ENCODE data around the gene MGAT4C.

Gene MGAT4C

DNA sequence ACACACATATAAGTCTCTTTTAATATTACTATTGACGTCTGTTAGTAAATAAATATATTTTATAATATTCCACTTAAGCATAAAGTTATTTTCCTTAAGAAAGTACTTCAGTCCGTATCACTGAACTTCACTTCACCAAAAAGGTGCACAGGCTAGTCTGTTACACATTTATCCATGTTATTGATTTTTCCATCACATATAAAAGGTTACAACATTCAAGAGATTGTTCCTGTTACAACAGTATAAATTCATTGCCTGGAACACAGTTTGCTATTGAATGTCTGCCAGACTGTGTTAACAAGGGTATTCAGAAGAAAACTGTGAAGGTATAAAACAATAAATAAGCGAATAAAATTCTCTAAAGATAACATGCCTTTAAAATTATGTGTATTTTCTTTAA, 206.2 kb downstream of the MGAT4C start:
- no peak overlapping the region for H3K4me3 Mint-ChIP-seq
- H3K27me3 Mint-ChIP-seq = no peaks in the 10 kb centered on the region
- H3K9me3 Mint-ChIP-seq = peaks cover 3% of the 10 kb centered on the region
- H3K4me1 Mint-ChIP-seq (ENCODE audit: low read depth) = no peaks in the 10 kb centered on the region
- H3K27ac Mint-ChIP-seq = no peak overlapping the region
- no peaks in the 10 kb centered on the region for H3K36me3 Mint-ChIP-seq (ENCODE audit: low read depth)
- intact Hi-C loops (cut with micrococcal nuclease) = no loop called here

DNA sequence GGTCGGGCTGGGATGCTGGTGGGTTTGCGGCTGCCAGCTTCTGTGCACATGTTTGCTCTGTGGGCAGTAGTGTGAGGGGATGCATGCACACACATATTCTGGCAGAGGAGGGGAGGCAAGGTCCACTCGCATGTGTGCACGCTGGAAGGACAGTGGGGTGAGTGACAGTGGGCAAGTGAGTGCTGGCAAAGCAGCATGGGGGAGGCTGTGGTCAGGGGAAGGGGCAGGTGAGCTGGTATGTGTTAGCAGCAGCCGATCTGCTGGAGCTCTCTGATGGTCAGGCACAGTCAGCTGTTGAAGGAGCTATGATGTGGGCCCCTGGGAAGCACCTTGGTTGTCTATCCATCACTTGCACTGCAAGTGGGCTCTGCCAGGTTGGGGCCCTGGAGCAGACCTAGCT, 211.8 kb downstream of the MGAT4C start:
- H3K4me3 Mint-ChIP-seq = no peak overlapping the region

DNA sequence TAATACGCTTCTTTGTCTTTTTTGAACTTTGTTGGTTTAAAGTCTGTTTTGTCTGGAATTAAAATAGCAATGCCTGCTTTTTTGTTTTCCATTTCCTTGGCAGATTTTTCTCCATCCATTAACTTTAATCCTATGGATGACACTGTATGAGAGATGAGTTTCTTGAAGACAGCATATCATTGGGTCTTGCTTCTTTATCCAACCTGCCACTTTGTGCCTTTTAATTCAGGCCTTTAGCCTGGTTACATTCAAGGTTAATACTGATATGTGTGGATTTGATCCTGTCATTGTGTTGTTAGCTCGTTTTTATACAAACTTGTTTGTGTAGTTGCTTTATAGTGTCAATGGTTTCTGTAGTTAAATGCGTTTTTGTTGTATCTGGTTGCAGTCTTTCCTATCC, 214.1 kb downstream of the MGAT4C start:
- H3K4me3 Mint-ChIP-seq = no peak overlapping the region
- H3K36me3 Mint-ChIP-seq (ENCODE audit: low read depth) = no peaks in the 10 kb centered on the region
- intact Hi-C loops (cut with micrococcal nuclease) = no loop called here

More for the DNA sequence above, 211.8 kb downstream of the MGAT4C start:
- Mint-ChIP-seq H3K27ac (no peak overlapping the region), H3K9me3 (peaks cover 55% of the 10 kb centered on the region), H3K36me3 (ENCODE audit: low read depth) (no peaks in the 10 kb centered on the region), H3K27me3 (no peaks in the 10 kb centered on the region), H3K4me1 (ENCODE audit: low read depth) (no peaks in the 10 kb centered on the region)
- intact Hi-C loops (cut with micrococcal nuclease) = no loop called here

DNA sequence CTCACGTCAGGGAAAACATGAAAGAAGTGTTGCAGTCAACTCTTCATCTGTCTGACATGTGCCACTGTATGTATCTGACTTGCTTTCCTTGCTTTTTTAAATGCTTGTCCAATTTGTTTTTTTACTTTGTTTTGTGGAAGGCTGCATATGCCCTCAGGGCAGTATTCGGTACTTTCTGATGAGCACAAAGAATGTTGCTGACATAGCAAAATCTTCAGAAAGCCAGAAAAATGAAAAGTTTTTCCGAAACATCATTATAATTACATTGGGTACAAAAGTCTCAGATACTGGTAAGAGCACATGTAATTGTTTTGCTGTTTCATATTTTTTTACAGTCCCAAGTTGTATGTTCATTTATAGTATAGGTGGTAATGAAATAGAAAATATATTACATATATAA, 237.8 kb downstream of the MGAT4C start:
- intact Hi-C loops (cut with micrococcal nuclease) = no loop called here
- Mint-ChIP-seq H3K4me3 (no peak overlapping the region), H3K27ac (no peak overlapping the region), H3K9me3 (no peaks in the 10 kb centered on the region), H3K36me3 (ENCODE audit: low read depth) (no peaks in the 10 kb centered on the region), H3K4me1 (ENCODE audit: low read depth) (no peaks in the 10 kb centered on the region), H3K27me3 (no peaks in the 10 kb centered on the region)

More for the DNA sequence above, 214.1 kb downstream of the MGAT4C start:
- peaks cover 78% of the 10 kb centered on the region for H3K9me3 Mint-ChIP-seq
- H3K27ac Mint-ChIP-seq = no peak overlapping the region
- H3K27me3 Mint-ChIP-seq = no peaks in the 10 kb centered on the region
- no peaks in the 10 kb centered on the region for H3K4me1 Mint-ChIP-seq (ENCODE audit: low read depth)

DNA sequence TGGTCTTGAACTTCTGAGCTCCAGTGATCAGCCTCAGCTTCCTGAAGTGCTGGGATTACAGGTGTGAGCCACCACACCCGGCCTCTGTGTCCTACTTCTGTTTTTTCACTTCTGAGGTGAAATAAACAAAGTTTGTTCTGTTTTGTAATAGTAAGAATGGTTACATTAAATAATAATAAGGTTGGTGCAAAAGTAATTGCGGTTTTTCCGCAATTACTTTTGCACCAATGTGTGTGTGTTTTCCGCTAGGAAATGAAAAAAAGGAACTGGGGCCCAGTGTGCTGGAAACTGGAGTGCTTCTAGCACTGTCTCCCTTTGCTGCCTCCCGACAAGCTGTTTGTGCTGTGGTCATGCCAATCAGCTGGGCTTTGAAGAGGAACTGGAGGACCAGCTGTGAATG, 241.2 kb downstream of the MGAT4C start:
- no peaks in the 10 kb centered on the region for H3K27me3 Mint-ChIP-seq
- H3K27ac Mint-ChIP-seq = no peak overlapping the region
- H3K9me3 Mint-ChIP-seq = peaks cover 7% of the 10 kb centered on the region
- H3K4me1 Mint-ChIP-seq (ENCODE audit: low read depth) = no peaks in the 10 kb centered on the region
- intact Hi-C loops (cut with micrococcal nuclease) = no loop called here
- no peaks in the 10 kb centered on the region for H3K36me3 Mint-ChIP-seq (ENCODE audit: low read depth)
- H3K4me3 Mint-ChIP-seq = no peak overlapping the region

DNA sequence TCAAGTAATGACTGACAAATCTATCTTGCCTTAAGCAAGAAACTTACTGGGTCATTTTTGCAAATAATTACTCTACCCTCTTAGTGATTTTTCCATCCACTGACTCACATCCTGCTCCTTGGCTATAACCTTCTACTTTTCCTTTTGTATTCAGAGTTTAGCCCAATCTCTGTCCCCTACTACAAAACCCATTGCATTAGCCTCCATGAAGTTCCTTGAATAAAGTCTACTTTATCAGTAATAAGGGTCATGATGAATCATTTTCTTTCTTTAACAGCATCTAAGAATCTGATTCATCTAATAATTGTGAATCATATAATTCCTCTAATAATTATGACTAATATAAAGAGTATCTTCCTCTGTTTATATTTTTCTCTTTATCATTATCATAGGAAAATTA, 249.5 kb downstream of the MGAT4C start:
- Mint-ChIP-seq H3K4me3 (no peak overlapping the region), H3K36me3 (ENCODE audit: low read depth) (no peaks in the 10 kb centered on the region), H3K9me3 (peaks cover 7% of the 10 kb centered on the region), H3K27me3 (no peaks in the 10 kb centered on the region), H3K27ac (no peak overlapping the region), H3K4me1 (ENCODE audit: low read depth) (no peaks in the 10 kb centered on the region)
- intact Hi-C loops (cut with micrococcal nuclease) = no loop called here

DNA sequence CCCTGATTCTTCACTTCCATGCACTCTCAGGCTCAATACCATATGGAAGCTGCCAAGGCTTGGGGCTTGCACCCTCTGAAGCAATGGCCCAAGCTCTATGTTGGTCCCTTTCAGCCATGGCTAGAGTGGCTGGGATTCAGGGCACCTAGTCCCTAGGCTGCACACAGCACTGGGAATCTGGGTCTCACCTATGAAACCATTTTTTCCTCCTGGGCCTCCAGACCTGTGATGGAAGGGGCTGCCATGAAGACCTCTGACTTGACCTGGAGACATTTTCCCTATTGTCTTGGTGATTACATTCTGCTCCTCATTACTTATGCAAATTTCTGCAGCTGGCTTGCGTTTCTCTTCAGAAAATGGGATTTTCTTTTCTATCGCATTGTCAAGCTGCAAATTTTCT, 258.1 kb downstream of the MGAT4C start:
- intact Hi-C loops (cut with micrococcal nuclease) = no loop called here
- H3K27me3 Mint-ChIP-seq = no peaks in the 10 kb centered on the region
- H3K4me3 Mint-ChIP-seq = no peak overlapping the region
- peaks cover 50% of the 10 kb centered on the region for H3K9me3 Mint-ChIP-seq
- no peaks in the 10 kb centered on the region for H3K36me3 Mint-ChIP-seq (ENCODE audit: low read depth)
- no peak overlapping the region for H3K27ac Mint-ChIP-seq
- H3K4me1 Mint-ChIP-seq (ENCODE audit: low read depth) = no peaks in the 10 kb centered on the region

GRCh38 chr12:85996280-85996679, 259.9 kb downstream of the MGAT4C start:
- H3K9me3 Mint-ChIP-seq = peaks cover 66% of the 10 kb centered on the region

GRCh38 chr12:85993746-85994145, 262.4 kb downstream of the MGAT4C start:
- no peak overlapping the region for H3K27ac Mint-ChIP-seq
- H3K9me3 Mint-ChIP-seq = peaks cover 60% of the 10 kb centered on the region
- no peaks in the 10 kb centered on the region for H3K36me3 Mint-ChIP-seq (ENCODE audit: low read depth)
- intact Hi-C loops (cut with micrococcal nuclease) = no loop called here
- no peaks in the 10 kb centered on the region for H3K4me1 Mint-ChIP-seq (ENCODE audit: low read depth)
- no peaks in the 10 kb centered on the region for H3K27me3 Mint-ChIP-seq
- H3K4me3 Mint-ChIP-seq = no peak overlapping the region

More at GRCh38 chr12:85996280-85996679, 259.9 kb downstream of the MGAT4C start:
- intact Hi-C loops (cut with micrococcal nuclease) = no loop called here
- Mint-ChIP-seq H3K27ac (no peak overlapping the region), H3K4me3 (no peak overlapping the region), H3K27me3 (no peaks in the 10 kb centered on the region), H3K36me3 (ENCODE audit: low read depth) (no peaks in the 10 kb centered on the region), H3K4me1 (ENCODE audit: low read depth) (no peaks in the 10 kb centered on the region)

GRCh38 chr12:85985996-85986395, 270.2 kb downstream of the MGAT4C start:
- no peaks in the 10 kb centered on the region for H3K27me3 Mint-ChIP-seq
- intact Hi-C loops (cut with micrococcal nuclease) = no loop called here

GRCh38 chr12:85983601-85984000, 272.6 kb downstream of the MGAT4C start:
- intact Hi-C loops (cut with micrococcal nuclease) = no loop called here
- Mint-ChIP-seq H3K9me3 (no peaks in the 10 kb centered on the region), H3K4me3 (no peak overlapping the region), H3K36me3 (ENCODE audit: low read depth) (no peaks in the 10 kb centered on the region), H3K4me1 (ENCODE audit: low read depth) (no peaks in the 10 kb centered on the region), H3K27ac (no peak overlapping the region), H3K27me3 (no peaks in the 10 kb centered on the region)

More at GRCh38 chr12:85985996-85986395, 270.2 kb downstream of the MGAT4C start:
- H3K27ac Mint-ChIP-seq = no peak overlapping the region
- H3K9me3 Mint-ChIP-seq = peaks cover 3% of the 10 kb centered on the region
- H3K4me3 Mint-ChIP-seq = no peak overlapping the region
- no peaks in the 10 kb centered on the region for H3K4me1 Mint-ChIP-seq (ENCODE audit: low read depth)
- no peaks in the 10 kb centered on the region for H3K36me3 Mint-ChIP-seq (ENCODE audit: low read depth)

GRCh38 chr12:85979641-85980040, 276.6 kb downstream of the MGAT4C start:
- no peak overlapping the region for H3K27ac Mint-ChIP-seq
- no peaks in the 10 kb centered on the region for H3K27me3 Mint-ChIP-seq
- intact Hi-C loops (cut with micrococcal nuclease) = no loop called here
- H3K9me3 Mint-ChIP-seq = no peaks in the 10 kb centered on the region
- H3K4me1 Mint-ChIP-seq (ENCODE audit: low read depth) = no peaks in the 10 kb centered on the region
- no peaks in the 10 kb centered on the region for H3K36me3 Mint-ChIP-seq (ENCODE audit: low read depth)
- H3K4me3 Mint-ChIP-seq = no peak overlapping the region

- no peaks in the 10 kb centered on the region for H3K4me1 Mint-ChIP-seq (ENCODE audit: low read depth)
- no peak overlapping the region for H3K27ac Mint-ChIP-seq
- no peaks in the 10 kb centered on the region for H3K9me3 Mint-ChIP-seq
- intact Hi-C loops (cut with micrococcal nuclease) = no loop called here
- H3K36me3 Mint-ChIP-seq (ENCODE audit: low read depth) = no peaks in the 10 kb centered on the region
- H3K4me3 Mint-ChIP-seq = no peak overlapping the region
- no peaks in the 10 kb centered on the region for H3K27me3 Mint-ChIP-seq
Measured at GRCh38 chr12:85975716-85976115, 280.5 kb downstream of the MGAT4C start.

DNA sequence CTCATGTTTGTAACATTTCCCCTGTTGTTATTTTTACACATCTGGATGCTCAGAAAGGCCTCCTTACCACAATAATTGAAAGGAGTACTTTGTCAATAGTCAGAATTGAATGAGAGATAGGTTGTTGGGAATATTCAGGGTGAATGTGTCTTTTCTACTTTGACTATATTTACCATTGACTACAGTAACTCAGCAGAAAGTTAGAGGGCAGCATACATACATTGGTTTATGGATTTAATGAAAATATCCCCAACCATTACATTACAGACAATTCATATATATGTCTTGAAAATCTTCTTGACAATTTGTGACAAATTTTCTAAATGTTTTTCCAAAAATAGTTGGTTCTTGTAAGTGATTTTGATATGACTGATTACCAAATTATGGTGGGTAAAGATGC, 284.4 kb downstream of the MGAT4C start:
- H3K36me3 Mint-ChIP-seq (ENCODE audit: low read depth) = no peaks in the 10 kb centered on the region
- H3K27me3 Mint-ChIP-seq = no peaks in the 10 kb centered on the region

GRCh38 chr12:85968606-85969005, 287.6 kb downstream of the MGAT4C start:
- Mint-ChIP-seq H3K27ac (no peak overlapping the region), H3K4me3 (no peak overlapping the region), H3K9me3 (no peaks in the 10 kb centered on the region), H3K27me3 (no peaks in the 10 kb centered on the region), H3K4me1 (ENCODE audit: low read depth) (no peaks in the 10 kb centered on the region), H3K36me3 (ENCODE audit: low read depth) (no peaks in the 10 kb centered on the region)
- intact Hi-C loops (cut with micrococcal nuclease) = no loop called here

More for the DNA sequence above, 284.4 kb downstream of the MGAT4C start:
- no peak overlapping the region for H3K27ac Mint-ChIP-seq
- H3K4me3 Mint-ChIP-seq = no peak overlapping the region
- intact Hi-C loops (cut with micrococcal nuclease) = no loop called here
- no peaks in the 10 kb centered on the region for H3K9me3 Mint-ChIP-seq
- H3K4me1 Mint-ChIP-seq (ENCODE audit: low read depth) = no peaks in the 10 kb centered on the region
